GM21526 (cell line): ENCODE results near the gene TEK.
"Not testable (repeated sequence)": the region's sequence is repeated elsewhere in the genome, so short reads cannot be mapped to it uniquely, and the experiment has no call there.

Source experiments
- ATAC-seq: cut with Tn5 transposase; IDR thresholded peaks from one replicate; pipeline ENCODE4 v1.9.1; 2021; ENCODE audit warnings: moderate library complexity; ENCODE audit not compliant: unreplicated experiment, low FRiP score

The TEK gene

GRCh38 chr9:27209034-27209433 lies 100.0 kb downstream of the TEK start:
- no peak for ATAC-seq

- ATAC-seq = no peak
These were observed 101.6 kb downstream of the TEK start for GRCh38 chr9:27210588-27210987.

GRCh38 chr9:27212191-27212590 lies 103.2 kb downstream of the TEK start:
- ATAC-seq = no peak

- no peak for ATAC-seq
These were observed 103.6 kb downstream of the TEK start for GRCh38 chr9:27212621-27213020.

- no peak for ATAC-seq
These were observed 118.2 kb downstream of the TEK start for GRCh38 chr9:27227192-27227591.

GRCh38 chr9:27239648-27240047 lies 130.6 kb downstream of the TEK start:
- ATAC-seq = not testable (repeated sequence)

GRCh38 chr9:27247756-27248155 lies 138.7 kb downstream of the TEK start:
- ATAC-seq = no peak

- no peak for ATAC-seq
These were observed 139.7 kb downstream of the TEK start for GRCh38 chr9:27248702-27249101.

GRCh38 chr9:27258662-27259061 lies 149.6 kb downstream of the TEK start:
- ATAC-seq = no peak

- no peak for ATAC-seq
These were observed 151.9 kb downstream of the TEK start for GRCh38 chr9:27260789-27261516.

GRCh38 chr9:27261517-27262211 lies 152.6 kb downstream of the TEK start:
- ATAC-seq = no peak

GRCh38 chr9:27272103-27272502 lies 163.1 kb downstream of the TEK start:
- ATAC-seq = no peak

- no peak for ATAC-seq
These were observed 164.2 kb downstream of the TEK start for GRCh38 chr9:27273186-27273585.

- ATAC-seq = no peak
These were observed 167.4 kb downstream of the TEK start for GRCh38 chr9:27276193-27277030.

GRCh38 chr9:27278374-27278773 lies 169.3 kb downstream of the TEK start:
- no peak for ATAC-seq

- no peak for ATAC-seq
These were observed 170.6 kb downstream of the TEK start for GRCh38 chr9:27279611-27280010.
